NCI-H146 (cell line): Measurements from ENCODE around the gene CERS6.
"Not testable (repeated sequence)": the region's sequence is repeated elsewhere in the genome, so short reads cannot be mapped to it uniquely, and the experiment has no call there.

Experiments used
- DNase-seq: peaks from one replicate; lab custom pipeline; 2025; lab: John Stamatoyannopoulos, UW

Gene CERS6

DNA sequence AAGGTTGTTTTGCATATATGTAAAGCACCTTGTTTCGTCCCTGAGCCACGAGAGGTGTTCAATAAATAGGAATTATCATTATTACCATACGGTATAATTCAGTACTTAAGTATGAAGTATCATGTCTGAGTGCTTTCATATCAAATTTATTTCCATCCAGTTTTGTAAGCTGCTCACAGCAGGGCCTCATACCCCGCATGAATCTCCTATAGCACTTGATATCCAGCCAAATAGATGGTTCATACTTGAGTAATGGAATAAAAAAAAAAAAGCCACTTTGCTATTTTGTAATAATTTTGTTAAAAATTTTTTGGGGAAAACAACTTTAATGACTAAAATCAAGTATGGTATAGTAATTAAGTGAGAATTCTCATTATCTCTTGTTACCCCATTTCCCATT is 185.6 kb downstream of the CERS6 start:
- no peak for DNase-seq

DNA sequence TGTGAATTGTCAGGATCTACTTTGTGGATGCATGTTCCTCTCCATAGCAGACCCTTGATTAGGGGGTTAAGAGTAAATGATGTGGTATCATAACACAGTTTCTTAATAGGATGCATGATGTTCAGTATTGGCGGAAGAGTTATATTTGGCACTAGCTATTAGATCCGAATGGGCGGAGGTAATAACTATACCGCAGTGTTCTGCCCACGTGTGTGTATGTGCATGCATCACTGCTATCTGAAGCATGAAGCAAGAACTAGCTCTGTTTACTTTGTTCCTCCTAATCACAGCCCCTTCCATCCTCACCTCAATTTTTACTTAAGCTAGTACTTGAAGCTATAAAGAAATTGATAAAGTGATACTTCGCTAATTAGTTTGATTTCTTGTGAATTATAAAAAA is 186.8 kb downstream of the CERS6 start:
- DNase-seq, result no peak

DNA sequence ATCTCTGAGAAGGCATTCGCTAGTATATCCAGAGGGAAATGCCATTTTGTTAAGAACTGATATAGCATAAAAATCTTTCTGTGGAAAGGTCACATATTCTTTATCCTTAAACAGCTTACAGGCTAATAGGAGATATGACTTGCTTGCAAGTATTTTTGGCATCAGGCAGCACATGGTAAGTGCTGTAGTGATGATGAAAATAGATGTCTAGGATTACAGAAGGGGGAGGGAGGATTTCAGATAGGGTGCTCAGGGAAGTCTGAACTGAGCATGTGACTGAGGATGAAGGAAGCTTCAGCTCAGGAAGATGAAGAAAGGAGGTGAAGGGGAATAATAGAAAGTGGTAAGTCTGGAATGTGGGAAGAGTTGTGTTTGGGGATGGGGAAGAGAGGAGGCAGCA is 187.9 kb downstream of the CERS6 start:
- no peak for DNase-seq

DNA sequence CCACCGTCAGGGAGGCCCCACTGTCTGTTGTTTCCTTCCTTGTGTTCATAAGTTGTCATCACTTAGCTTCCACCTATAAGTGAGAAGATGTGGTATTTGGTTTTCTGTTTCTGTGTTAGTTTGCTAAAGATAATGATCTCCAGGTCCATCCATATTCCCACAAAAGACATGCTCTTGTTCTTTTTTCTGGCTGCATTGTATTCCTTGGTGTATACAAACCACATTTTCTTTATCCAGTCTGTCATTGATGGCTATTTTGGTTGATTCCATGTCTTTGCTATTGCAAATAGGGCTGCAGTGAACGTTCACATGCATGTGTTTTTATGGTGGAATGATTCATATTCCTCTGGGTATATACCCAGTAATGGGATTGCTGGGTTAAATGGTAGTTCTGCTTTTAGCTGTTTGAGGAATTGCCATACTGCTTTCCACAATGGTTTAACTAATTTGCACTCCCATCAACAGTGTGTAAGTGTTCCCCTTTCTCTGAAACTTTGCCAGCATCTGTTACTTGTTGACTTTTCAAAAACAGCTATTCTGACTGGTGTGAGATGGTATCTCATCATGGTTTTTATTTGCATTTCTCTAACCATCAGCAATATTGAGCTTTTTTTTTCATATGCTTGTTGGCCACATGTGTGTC is 189.7 kb downstream of the CERS6 start:
- no peak for DNase-seq

DNA sequence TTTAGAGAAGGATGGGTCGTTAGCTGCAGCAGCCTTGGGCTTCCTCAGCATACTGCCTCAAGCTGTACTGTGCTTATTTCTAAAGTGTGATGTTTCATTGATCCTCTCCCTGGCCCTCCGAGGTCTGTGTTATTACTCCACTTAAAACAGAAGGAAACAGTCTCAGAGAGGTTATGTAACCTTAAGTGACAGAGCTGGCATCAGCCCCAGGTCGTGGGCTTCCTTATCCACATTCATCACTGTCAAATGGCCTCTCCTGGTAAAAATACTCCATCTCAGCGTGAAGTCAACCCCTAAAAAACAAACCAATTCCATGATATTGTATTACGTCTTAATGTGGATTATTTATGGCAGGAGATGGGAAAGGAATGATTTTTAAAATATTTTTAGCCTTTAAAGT is 193.0 kb downstream of the CERS6 start:
- no peak for DNase-seq

DNA sequence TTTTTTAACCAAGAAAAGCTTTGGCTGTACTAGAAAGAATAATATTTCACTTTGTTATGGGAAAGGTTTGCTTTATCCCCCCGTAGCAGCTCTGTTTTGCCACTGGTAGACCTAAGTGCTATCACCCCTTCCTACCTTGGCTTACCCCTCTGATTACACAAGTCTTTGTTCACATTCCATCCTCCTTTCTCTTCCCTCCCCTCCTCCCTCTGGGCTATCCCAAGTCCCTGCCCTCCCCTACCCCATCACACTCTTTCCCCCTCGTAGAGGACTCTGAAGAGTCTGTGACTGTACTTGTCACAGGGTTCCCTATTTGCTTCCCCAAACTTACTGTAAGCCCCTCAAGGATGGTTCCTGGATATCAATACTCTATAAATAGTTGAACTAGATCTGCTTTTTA is 193.5 kb downstream of the CERS6 start:
- no peak for DNase-seq

DNA sequence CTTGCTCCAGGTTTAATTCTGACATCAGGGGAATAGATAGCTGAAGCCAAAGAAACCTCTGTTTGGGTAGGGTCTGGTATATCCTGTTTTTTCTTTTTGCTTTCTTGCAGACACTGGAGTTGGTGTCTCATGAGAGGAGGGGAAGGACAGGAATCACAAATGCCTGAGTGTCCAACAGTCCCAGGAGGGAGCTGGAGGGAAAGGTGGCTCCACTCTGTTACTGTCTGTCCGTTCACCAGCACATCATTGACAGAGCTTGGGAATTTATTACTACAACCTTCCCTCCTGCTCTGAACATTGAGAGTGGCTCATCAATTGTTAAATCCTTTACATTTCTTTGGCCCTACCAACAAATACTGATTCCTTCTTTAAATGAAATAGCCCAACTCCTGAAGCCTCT is 194.1 kb downstream of the CERS6 start:
- DNase-seq, result no peak

DNA sequence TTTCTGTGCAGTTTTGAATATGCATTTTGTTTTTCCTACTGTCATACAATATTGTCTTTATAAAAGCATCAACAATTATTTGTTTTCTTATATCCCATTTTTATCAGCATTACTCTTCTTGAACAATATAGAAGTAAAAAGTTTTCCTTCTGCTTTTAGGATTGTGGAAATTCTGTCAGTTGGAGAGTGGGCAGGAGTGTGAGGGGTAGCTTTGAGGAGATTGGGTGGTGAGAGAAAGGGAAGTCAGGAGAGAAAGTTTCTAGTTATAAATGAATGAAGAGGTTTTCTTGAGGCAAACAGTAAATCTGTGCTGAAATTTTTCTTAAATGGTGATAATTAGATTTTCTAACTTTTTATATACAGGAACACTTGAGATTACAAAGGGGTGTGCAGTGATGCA is 194.7 kb downstream of the CERS6 start:
- DNase-seq, result no peak

DNA sequence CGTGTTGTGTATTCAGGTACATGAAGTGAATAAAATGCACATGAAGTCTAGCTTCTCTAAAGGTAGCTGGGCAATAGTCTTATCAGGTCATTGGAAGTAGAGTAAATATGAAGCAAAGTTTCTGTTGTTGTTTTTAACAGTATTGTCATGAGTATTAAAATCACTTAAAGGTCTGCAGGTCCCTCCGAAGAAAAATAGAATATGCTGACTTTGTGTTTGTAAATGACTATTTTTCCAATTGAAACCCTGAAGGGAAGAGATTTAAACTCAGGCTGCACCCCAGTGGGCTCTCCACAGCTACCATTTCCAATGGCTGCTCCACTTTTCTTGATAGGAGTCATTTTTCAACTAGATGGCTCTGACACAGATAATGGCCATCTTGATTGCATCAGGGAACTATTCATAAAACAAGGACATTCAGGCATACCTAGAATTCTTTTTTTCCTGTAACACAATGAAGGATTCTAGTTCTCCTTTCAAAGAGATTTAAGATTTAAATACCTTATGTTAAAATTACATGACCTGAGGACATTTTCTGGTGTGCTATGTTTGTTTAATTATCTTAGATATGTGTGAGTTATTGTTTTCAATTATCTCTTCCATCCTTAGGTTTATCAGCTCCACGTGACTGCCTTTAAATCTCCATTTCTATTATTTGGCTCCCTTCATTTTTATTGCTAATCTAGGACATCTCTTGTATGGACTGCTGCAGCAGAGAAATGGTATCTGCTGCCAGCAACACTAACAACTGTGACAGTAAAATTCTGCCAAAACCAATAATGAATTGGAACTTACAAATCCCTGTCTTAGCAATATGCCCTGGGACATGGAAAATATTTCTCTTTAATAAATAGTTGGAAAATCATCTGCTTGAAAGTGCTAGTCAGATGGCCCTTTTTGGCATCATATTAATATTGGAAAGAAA is 197.2 kb downstream of the CERS6 start:
- DNase-seq, result no peak

DNA sequence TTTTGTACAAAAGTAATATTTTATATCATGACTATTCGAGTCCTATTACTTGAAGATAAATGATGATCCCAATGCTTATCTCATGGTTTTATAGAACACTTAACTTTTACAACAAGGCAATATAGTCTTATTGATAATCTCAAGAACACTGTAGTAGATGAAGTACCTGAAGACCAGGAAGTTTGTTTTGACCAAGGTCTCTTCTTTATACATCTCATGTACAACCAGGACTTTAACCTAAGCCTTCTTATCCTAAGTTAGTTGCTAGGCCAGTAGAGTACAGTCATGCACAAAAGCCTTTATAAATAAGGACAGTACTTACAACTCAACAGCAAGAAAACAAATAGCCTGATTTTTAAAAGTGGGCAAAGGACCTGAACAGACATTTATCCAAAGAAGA is 198.6 kb downstream of the CERS6 start:
- DNase-seq, result no peak

DNA sequence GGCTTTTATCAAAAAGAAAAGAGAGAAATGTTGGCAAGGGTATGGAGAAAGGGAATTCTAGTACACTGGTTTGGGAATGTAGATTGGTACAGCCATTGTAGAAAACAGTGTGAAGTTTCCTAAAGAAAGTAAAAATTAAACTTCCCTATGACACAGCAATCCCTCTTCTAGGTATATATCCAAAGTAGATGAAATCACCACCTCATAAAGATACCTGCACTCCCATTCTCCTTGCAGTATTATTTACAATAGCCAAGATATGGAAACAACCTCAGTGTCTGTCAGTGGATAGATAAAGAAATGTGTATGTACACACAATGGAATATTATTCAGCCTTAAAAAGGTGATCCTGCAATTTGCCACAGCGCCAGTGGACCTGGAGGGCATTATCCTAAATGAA is 199.1 kb downstream of the CERS6 start:
- no peak for DNase-seq

DNA sequence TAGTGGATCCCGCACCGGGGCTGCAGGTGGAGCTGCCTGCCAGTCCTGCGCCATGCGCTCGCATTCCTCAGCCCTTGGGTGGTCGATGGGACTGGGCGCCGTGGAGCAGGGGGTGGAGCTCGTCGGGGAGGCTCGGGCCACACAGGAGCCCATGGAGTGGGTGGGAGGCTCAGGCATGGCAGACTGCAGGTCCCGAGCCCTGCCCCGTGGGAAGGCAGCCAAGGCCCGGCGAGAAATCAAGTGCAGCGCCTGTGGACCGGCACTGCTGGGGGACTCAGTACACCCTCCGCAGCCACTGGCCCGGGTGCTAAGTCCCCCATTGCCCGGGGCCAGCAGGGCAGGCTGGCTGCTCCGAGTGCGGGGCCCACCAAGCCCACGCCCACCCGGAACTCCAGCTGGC is 201.3 kb downstream of the CERS6 start:
- DNase-seq, result not testable (repeated sequence)

DNA sequence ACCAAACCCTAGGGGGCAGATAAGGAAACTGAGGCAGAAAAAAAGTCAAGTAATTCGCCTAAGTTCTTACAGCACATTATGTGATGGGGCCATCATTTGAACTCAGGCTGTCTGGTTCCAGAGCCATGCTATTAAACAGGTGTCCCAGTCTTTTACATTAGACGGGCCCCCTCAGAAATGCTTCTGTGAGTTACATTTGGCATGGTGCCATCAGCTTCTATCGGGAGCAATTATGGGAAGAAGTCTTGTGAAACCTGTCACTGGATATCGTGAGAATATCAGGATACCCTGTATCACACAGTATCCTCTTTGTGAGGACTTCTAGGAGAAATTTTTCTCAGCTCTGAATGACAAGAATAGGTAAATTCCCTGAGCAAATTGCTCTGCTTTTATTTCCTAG is 202.6 kb downstream of the CERS6 start:
- DNase-seq, result no peak

DNA sequence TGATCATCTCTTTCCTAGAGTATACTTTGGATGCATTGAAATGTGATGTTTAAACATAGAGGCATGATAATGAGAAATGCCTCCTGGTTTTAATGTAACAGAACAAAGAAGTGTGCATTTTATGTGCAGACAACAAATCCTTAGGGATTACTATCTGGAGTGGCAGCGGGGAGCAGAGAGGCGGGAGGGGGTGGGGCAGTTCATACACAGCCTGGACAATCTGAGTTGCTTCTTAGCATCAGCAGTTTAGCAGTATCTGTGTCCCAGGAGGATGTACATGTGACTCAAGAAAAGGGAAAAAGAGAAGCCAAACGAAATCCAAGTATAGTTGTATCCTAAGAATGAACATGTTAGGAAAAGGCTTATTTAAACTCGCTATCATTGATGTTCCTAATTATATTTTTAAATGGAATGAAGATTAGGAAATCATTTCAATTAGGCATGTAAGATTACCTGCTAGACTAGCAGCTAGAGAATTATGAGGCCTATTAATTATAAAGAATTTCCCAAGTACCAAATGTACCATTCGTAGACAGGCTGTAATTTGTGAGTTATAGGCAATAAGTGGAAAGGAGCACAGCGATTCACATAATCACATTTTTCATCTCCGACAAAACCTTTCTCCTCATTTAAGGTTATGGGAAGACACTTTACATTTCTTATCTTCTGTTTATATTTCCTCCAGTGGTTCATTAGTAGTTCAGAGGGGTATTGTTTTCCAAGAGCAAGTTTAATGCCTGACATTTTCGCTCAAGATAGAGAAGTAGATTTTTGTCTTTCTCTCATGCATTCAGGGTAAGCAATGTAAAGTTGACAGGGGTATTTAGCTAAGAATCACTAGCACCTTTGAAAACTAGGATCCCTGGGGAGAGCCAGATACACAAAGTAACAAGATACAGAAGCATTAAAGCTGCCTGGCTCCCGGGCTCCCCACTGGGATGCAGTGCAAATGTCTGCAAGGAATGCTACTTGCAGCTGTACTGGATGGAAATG is 205.1 kb downstream of the CERS6 start:
- DNase-seq, result peak; percentile 82

DNA sequence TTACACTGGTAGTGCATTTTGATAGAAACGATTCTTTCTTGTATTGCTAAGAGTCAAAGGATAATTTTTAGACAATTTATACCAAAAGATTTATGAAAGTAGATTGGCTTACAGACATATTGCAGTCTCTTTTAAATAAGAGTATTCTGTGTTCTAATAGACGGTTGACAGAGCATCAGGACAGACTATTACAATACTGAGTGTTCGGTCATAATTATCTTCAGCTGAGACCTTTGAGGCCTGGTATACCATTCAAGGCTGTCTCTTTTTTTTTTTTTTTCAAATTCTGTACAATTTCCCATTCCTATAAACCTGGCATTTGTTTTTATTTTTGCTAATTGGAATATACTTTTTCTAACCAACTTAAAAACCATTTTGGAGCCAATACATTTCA is 205.8 kb downstream of the CERS6 start:
- DNase-seq, result peak; percentile 51

DNA sequence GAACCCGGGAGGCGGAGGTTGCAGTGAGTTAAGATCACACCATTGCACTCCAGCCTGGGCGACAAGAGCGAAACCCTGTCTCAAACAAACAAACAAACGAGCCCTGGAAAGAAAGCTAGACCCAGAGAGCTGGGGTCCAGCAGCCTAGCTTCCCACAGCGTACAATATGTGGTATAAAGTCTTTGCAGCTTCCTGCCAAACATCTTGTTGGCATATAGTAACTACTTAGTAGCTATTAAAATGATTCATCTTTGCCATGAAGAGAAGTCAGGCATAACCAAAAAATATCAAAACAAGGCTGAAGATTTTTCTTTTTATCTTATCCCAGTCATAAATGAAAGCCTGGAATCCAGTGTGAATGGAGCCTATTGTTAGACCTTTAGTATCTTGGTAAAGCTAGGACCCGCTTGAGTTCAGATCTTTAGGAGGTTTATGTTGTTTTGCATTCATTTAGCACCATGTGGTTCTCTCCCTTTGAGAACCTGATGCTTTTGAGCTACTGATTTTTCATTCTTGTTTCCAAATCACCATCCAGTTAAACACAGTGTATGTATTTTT is 206.7 kb downstream of the CERS6 start:
- no peak for DNase-seq

DNA sequence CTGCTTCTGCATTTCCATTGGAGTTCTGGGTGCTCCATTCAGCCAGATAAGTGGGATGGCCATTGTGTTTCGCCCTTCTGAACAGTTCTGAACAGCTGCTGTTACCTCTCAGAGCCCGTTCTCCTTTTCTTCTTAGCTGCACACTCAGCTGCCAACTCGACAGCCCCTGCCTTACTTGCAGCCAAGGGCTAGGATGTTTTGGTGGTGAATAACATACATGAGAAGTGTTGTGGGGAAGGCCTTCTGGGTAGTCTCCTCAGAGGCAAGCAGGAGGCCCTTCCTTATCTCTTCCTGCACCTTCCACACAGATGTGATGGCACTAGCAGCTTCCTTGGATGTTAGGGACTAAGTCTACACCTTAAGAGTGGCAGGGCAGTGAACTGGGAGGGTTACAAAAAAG is 207.9 kb downstream of the CERS6 start:
- DNase-seq, result no peak

DNA sequence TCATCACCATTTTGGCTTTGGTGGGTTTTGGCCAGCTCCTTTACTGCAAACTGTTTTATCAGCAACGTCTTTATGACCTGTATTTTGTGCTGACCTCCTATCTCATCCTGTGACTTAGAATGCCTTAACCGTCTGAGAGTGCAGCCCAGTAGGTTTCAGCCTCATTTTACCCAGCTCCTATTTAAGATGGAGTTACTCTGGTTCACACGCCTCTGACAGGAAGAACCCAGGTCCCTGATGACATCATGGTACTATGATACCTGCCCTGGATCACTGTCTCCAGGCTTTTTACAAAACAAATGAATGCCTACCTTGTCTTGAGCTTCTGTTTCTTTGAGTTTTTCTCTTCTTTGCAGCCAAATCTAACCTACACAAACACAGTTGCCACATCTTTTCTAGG is 208.6 kb downstream of the CERS6 start:
- DNase-seq, result not testable (repeated sequence)

DNA sequence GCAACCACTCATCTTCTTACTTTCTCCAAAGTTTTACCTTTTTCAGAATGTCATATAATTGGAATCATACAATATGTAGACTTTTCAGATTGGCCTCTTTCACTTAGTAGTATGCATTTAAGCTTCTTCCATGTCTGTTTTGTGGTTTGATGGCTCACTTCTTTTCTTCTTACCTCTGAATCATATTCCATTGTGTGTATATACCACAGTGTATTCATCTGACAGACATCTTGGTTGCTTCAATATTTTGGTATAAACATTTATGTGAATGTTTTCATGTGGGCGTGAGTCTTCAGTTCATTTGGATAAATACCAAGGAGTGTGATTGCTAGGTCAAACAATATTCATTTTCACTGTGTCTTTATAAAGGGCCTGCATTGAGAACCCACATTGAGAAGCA is 210.3 kb downstream of the CERS6 start:
- DNase-seq, result no peak

DNA sequence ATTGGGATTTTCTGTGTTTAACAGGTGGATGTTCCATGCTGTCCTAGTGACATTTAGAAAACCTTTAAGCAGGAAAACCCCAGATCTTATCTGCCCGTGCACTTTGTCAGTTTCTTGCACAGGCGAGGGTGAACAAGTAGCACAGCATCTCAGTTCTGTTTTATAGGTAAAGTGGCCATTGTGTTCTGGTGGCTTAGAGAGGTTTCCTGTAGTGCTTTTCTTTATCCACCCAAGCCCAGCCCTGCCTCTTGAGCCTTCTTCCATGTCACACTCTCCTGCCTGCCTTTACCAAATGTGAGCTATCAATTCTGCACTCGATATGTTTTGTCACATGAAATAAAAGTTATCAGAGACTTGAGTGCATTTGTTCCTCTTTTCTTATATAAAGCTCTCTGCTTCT is 211.1 kb downstream of the CERS6 start:
- DNase-seq, result no peak

DNA sequence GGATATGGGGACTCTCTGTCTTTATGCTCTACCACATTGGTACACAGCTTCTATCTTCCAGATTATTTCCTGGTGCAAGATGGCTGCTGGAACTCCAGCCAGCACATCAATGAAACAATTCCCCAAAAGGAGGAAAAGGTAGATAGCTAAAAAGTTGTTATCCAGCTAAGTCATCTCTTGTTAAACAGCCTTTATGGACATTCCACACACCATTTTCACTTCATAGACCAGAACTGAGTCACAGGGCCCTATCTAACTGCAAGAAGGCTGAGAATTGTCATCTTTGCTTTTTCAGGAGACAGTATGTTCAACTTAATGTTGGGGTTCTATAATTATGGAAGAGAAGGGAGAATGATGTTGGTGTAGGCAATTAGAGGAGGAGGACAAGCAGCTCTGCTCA is 213.1 kb downstream of the CERS6 start:
- DNase-seq, result no peak

DNA sequence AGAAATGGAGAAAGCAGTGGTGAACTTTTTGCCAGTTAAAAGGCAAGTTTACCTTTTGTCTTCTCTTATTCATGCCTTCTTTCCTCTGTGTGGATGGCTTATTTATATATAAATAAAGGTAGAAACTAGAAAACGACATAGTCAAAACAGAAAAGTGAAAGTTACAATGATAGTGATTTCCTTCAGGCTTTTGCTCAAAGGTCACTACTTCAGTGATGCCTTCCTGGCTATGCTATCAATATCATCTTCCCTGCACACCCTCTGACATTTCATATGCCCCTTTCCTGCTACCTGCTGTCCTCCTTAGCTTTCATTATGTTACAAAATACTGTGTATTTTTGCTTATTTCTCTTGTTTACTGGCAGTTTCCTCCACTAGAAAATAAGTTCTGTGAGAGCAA is 214.4 kb downstream of the CERS6 start:
- DNase-seq, result no peak
